Panc1 (cell line): ENCODE results near the gene PKNOX2.

Source experiments
- POLR2AphosphoS5 ChIP-seq: IDR thresholded peaks from 2 replicates; pipeline ENCODE4 v1.6.1; 2012; ENCODE audit warnings: mild to moderate bottlenecking, low read depth, low read length, moderate library complexity
- TCF7L2 ChIP-seq: IDR thresholded peaks from 2 replicates; pipeline ENCODE4 v1.6.1; 2011; ENCODE audit warnings: mild to moderate bottlenecking, low read depth, low read length, inconsistent platforms
- TF ChIP-seq, protein P1 (sequence below): fragments of 450-650 bp; IDR thresholded peaks from 2 replicates; pipeline ENCODE4 v1.5.1; 2017; ENCODE audit warnings: mild to moderate bottlenecking

DNA sequence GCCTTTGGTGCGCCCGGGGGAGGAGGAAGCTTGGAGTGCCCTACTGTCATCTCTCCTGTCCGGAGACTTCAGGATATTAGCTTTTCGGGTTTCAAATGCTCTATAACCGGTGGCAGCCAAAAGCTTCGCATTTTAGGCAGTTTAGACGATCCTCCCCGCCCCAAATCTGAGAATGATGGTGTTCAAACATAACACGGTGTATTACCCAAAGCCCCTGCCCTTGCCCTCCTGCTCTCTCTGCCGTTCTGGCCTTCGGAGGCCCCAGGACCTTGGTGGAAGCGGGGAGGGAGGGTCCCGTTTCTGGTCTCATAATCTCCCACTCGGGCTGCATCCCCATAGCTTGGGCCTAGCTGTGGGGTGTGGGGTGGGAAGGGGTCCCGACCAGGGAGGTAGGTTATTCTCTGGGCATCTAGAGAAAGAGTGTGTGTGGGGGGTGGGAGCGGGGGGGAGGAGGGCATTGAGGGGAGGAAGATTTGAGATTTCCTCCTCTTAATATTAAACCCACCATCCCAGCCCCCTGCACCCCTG, 2.3 kb downstream of the PKNOX2 start:
- TF ChIP-seq, protein P1, sequence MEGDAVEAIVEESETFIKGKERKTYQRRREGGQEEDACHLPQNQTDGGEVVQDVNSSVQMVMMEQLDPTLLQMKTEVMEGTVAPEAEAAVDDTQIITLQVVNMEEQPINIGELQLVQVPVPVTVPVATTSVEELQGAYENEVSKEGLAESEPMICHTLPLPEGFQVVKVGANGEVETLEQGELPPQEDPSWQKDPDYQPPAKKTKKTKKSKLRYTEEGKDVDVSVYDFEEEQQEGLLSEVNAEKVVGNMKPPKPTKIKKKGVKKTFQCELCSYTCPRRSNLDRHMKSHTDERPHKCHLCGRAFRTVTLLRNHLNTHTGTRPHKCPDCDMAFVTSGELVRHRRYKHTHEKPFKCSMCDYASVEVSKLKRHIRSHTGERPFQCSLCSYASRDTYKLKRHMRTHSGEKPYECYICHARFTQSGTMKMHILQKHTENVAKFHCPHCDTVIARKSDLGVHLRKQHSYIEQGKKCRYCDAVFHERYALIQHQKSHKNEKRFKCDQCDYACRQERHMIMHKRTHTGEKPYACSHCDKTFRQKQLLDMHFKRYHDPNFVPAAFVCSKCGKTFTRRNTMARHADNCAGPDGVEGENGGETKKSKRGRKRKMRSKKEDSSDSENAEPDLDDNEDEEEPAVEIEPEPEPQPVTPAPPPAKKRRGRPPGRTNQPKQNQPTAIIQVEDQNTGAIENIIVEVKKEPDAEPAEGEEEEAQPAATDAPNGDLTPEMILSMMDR, result no peak
- TF ChIP-seq POLR2AphosphoS5 (no peak), TCF7L2 (no peak)
